ENCODE data around the gene DNAH7.

GRCh38 chr2:195961873-195962272, 106.8 kb downstream of the DNAH7 start:
- no peak for TF ChIP-seq CTCF (optimal IDR thresholded peaks at IDR 0.05 in 1 of 3, IDR thresholded peaks at IDR 0.05 in 1 of 3, conservative IDR thresholded peaks at IDR 0.05 in 1 of 3; ENCODE audit: extremely low read depth in 1 of 3, insufficient read depth in 2 of 3, low read length in 3 of 3)
- TF ChIP-seq EZH2 (IDR thresholded peaks at IDR 0.05; ENCODE audit: low read length): no peak
